Astrocyte of the cerebellum (primary cell): ENCODE data around the gene UXT.
A peak's percentile ranks its signal among the peaks of the same experiment; 100 is the strongest.

ENCODE experiments used
- DNase-seq: peaks from one replicate; pipeline ENCODE4 v3.0.0-alpha.2; 2011; ENCODE audit warnings: low read depth
- H3K4me3 ChIP-seq: 2 replicates; pipeline ENCODE4 v1.5.1; 2011; ENCODE audit warnings: mild to moderate bottlenecking, low read depth, low read length, moderate library complexity
- in situ Hi-C: cut with HindIII; loops from 2 replicates; pipeline ENCODE4 v1.10.0; 2017; ENCODE audit warnings: low sequenced_read_pairs
- TF ChIP-seq, protein P1 (sequence below): IDR thresholded peaks from 2 replicates; pipeline ENCODE4 v1.5.1; 2012; ENCODE audit warnings: low read length, low read depth, moderate library complexity, mild to moderate bottlenecking; ENCODE audit errors: missing control alignments

UXT gene

GRCh38 chrX:47631676-47632075, 27.3 kb downstream of the UXT start:
- no peak overlapping the region for H3K4me3 ChIP-seq
- TF ChIP-seq, protein P1, sequence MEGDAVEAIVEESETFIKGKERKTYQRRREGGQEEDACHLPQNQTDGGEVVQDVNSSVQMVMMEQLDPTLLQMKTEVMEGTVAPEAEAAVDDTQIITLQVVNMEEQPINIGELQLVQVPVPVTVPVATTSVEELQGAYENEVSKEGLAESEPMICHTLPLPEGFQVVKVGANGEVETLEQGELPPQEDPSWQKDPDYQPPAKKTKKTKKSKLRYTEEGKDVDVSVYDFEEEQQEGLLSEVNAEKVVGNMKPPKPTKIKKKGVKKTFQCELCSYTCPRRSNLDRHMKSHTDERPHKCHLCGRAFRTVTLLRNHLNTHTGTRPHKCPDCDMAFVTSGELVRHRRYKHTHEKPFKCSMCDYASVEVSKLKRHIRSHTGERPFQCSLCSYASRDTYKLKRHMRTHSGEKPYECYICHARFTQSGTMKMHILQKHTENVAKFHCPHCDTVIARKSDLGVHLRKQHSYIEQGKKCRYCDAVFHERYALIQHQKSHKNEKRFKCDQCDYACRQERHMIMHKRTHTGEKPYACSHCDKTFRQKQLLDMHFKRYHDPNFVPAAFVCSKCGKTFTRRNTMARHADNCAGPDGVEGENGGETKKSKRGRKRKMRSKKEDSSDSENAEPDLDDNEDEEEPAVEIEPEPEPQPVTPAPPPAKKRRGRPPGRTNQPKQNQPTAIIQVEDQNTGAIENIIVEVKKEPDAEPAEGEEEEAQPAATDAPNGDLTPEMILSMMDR: no peak
- no peak for DNase-seq
- in situ Hi-C loops: no loop called here

DNA sequence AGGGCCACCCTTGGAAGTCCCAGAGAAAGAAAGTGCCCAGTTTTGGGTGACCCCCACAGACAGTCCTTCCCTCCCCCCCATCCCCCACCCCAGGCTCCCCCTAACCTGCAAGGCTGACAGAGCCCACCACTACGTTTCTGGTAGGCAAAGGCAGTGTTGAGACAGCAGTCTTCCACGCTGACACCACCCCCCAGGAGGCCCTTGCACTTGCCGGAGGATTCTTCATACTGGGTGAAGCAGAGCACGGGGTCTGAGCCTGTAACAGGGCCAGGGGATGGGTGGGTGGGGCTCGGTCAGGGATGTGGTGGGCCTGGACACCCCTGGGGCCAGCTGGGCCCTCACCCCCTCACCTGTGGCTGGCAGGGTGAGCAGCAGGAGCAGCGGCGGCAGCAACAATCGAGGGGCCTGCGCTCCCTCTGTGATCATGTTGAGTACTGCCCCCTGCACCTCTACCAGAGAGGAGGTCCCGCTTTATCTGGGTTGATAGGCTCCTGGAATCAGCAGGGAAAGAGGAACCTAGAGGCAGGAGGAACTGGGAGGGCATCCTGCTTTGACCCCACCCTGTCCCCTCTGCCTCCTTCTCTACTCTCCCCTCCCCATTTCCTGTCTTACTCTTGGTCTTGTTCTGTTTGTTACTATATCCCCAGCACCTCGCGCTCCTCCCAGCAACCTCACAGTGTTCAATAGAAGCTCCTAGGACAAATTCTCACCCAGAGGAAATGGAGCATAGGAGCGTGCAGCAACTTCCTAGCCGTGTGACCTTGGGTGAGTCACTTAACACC, 29.4 kb downstream of the UXT start, which contains the start of gene CFP:
Gene CFP, minus strand, starts transcription at position 512 of the 782 bp plus-strand sequence. Its CDS starts 86 bp downstream, at position 426.
- TF ChIP-seq, protein P1: no peak
- no peak within 1 kb of the TSS for H3K4me3 ChIP-seq
- in situ Hi-C loops: no loop called here
- DNase-seq: no peak

GRCh38 chrX:47628982-47629381, 30.0 kb downstream of the UXT start:
- in situ Hi-C loops: no loop called here
- TF ChIP-seq, protein P1: no peak
- no peak for DNase-seq
- no peak overlapping the region for H3K4me3 ChIP-seq

DNA sequence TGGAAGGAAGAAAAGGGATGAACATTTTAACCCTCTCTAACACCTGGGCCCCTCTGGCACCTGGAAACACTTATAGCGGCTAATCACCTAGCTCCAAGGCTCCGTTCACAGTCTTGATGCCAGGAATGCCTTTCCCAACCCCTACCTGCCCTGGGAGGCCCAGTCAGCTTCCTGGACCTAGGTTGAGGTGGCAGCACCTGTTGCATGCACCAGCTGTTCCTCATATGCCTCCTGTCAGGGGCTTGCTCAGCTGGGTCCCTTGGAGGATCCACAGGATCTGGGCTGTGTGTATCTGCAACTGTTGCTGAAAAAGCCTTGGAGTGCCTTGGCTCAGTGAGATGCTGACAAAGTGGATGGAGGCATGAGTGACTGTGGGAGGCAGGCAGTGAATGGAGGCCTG, 33.6 kb downstream of the UXT start:
- TF ChIP-seq, protein P1: no peak
- no peak for DNase-seq
- H3K4me3 ChIP-seq: no peak overlapping the region
- in situ Hi-C loops: no loop called here

- peak; percentile 33 for DNase-seq
- peak overlapping the region; percentile 35 for H3K4me3 ChIP-seq
- TF ChIP-seq, protein P1: no peak
- in situ Hi-C loops: no loop called here
Measured at GRCh38 chrX:47623540-47624027, 35.4 kb downstream of the UXT start.

DNA sequence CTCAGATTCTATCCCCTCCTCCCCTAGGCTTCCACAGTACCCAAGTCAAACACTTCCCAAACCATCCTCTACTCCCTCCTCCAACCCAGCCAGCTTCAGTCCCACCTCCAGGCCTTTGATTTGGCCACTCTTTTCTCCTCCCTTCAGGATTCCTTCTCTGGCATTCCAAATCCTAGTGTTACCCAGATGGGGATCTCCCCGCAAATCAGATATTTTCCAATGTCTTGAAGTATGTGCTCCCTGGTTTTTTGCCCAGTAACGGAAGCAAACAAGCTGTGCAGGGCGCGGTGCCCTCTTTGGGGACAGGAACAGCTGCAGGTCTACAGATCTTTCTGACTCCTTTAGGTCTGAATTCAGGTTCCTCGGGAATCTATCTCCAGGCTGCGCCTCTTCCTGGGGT, 37.1 kb downstream of the UXT start:
- in situ Hi-C loops: no loop called here
- H3K4me3 ChIP-seq: no peak overlapping the region
- no peak for DNase-seq
- TF ChIP-seq, protein P1: no peak
